ENCODE measurements around the gene SORCS2.

Gene SORCS2

DNA sequence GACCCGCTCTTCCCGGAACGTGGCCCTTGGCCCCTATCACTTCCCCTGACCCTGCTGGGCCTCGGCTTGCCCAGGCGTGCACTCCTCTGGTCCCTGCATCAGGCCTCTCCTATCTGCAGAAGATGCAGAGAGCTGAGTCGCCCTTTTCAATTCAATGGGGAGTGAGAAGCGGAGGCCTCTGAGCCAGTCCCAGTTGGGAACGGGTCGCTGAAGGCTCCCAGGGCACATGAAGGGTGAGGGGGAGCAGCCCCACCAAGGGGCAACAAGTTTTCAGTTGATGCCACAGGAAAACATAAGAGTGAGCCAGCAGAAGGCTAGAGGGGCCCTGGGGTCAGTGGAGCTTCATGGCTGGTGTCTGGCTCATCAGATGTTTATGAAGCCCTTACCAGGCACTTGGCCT is 225.3 kb downstream of the SORCS2 start:
- TF ChIP-seq, protein P1, sequence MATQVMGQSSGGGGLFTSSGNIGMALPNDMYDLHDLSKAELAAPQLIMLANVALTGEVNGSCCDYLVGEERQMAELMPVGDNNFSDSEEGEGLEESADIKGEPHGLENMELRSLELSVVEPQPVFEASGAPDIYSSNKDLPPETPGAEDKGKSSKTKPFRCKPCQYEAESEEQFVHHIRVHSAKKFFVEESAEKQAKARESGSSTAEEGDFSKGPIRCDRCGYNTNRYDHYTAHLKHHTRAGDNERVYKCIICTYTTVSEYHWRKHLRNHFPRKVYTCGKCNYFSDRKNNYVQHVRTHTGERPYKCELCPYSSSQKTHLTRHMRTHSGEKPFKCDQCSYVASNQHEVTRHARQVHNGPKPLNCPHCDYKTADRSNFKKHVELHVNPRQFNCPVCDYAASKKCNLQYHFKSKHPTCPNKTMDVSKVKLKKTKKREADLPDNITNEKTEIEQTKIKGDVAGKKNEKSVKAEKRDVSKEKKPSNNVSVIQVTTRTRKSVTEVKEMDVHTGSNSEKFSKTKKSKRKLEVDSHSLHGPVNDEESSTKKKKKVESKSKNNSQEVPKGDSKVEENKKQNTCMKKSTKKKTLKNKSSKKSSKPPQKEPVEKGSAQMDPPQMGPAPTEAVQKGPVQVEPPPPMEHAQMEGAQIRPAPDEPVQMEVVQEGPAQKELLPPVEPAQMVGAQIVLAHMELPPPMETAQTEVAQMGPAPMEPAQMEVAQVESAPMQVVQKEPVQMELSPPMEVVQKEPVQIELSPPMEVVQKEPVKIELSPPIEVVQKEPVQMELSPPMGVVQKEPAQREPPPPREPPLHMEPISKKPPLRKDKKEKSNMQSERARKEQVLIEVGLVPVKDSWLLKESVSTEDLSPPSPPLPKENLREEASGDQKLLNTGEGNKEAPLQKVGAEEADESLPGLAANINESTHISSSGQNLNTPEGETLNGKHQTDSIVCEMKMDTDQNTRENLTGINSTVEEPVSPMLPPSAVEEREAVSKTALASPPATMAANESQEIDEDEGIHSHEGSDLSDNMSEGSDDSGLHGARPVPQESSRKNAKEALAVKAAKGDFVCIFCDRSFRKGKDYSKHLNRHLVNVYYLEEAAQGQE (IDR thresholded peaks at IDR 0.05; ENCODE audit: insufficient read depth in 1 of 2, low read depth in 2 of 2, low read length in 2 of 2), result no peak
- no peak for TF ChIP-seq SIN3A (IDR thresholded peaks at IDR 0.05; ENCODE audit: borderline replicate concordance, insufficient read depth, low read length)

- TF ChIP-seq FOXP2 (optimal IDR thresholded peaks at IDR 0.05; ENCODE audit: borderline replicate concordance, extremely low read depth, extremely low read length, insufficient read depth), result no peak
- no peak for TF ChIP-seq SIN3A (IDR thresholded peaks at IDR 0.05; ENCODE audit: borderline replicate concordance, insufficient read depth, low read length)
- TF ChIP-seq POLR2AphosphoS5 (IDR thresholded peaks at IDR 0.05; ENCODE audit: low read depth, low read length), result no peak
- TF ChIP-seq TAF1 (IDR thresholded peaks at IDR 0.05; ENCODE audit: borderline replicate concordance, insufficient read depth, low read length), result no peak
- TF ChIP-seq, protein P1 (IDR thresholded peaks at IDR 0.05; ENCODE audit: insufficient read depth in 1 of 2, low read depth in 2 of 2, low read length in 2 of 2), result no peak
These were observed 226.0 kb downstream of the SORCS2 start for GRCh38 chr4:7418131-7418943.

DNA sequence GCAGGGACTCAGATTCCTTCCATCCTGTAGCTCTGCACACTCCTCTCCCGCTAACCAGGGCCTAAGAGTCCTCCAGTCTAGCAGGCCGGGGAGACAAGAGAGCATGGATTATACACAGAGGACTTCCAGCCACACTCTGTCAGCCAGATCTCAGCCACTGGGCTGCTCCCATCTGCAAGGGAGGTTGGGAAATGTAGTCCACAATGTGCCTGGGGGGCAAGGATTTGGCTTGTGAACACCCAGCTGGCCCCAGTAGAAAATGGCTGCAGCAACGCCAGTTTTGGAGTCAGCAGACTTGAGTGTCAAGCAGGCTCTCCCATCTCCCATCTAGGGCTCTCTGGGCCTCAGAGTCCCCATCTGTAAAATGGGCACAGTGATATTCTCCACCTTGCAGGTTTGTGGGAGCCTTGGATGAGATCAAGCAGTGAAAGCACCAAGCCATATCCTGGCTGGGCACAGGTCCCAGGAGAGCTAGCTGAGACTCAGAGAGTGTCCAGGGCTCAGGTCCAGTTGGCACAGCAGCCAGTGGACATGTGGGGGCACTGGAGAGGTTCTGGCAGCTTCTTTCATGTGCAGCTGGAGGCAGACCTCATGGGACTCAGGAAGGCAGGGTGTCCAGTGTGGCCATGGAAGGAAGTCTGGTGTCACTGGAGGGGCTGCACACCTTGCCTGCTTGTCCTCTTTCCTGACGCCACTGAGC is 227.8 kb downstream of the SORCS2 start:
- no peak for TF ChIP-seq FOXP2 (optimal IDR thresholded peaks at IDR 0.05; ENCODE audit: borderline replicate concordance, extremely low read depth, extremely low read length, insufficient read depth)
- TF ChIP-seq SIN3A (IDR thresholded peaks at IDR 0.05; ENCODE audit: borderline replicate concordance, insufficient read depth, low read length), result no peak

DNA sequence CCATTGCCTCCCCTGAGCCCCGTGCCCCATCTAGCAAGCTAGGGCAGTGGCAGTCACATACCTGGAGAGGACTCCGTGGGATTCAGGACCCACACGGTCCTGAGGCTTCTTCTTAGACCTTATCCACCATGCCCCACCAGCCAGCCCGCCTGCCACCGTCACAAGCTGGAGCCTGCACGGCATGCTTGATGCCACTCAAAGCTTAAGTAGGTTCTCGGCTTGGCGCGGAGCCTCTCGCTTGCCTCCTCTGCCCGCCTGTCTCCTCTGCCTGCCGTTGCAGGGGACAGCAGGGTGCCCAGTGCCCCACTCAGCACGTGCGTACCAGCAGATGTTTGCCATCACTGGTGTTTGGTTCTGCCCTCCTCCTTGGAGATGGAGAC is 228.3 kb downstream of the SORCS2 start:
- TF ChIP-seq TAF1 (IDR thresholded peaks at IDR 0.05; ENCODE audit: borderline replicate concordance, insufficient read depth, low read length) (no peak), FOXP2 (optimal IDR thresholded peaks at IDR 0.05; ENCODE audit: borderline replicate concordance, extremely low read depth, extremely low read length, insufficient read depth) (no peak), SIN3A (IDR thresholded peaks at IDR 0.05; ENCODE audit: borderline replicate concordance, insufficient read depth, low read length) (no peak)

DNA sequence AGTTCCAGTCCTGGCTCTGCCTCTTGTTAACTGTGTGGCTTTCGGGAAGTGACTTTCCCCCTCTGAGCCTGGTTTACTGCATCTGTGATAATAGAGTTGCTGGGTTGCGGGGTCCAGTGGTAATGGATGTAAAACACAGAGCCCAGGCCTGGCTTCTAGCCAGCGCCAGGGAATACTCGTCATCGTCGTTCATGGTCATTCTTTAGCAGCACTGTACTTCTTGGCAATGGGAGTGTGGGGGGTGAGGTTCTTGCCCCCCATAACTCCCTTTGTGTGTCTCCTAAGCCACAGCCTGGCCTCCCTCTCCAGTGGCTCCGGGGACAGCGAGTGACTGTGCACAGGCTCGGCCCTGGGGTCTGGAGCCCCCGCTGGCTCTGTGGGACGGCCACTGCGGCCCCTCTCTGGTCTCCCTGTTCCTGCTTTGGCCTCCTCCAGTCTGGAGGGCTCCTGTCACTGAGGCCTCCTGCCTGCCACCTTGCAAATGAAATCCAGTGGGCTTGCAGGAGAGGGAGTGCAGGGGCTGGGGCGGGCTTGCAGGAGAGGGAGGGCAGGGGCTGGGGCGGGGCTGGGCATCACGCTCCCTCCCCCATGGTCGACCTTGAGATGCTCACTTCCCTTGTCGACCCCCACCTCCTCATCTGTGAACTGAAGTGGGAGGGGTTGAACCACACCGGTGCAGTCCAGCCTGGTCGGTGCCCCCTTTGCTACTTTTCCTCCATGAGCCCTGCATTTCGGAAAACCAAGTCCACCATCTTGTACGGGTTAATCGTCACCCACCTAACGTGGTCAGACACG is 229.2 kb downstream of the SORCS2 start:
- TF ChIP-seq TAF1 (IDR thresholded peaks at IDR 0.05; ENCODE audit: borderline replicate concordance, insufficient read depth, low read length) (no peak), POLR2AphosphoS5 (IDR thresholded peaks at IDR 0.05; ENCODE audit: low read depth, low read length) (no peak), FOXP2 (optimal IDR thresholded peaks at IDR 0.05; ENCODE audit: borderline replicate concordance, extremely low read depth, extremely low read length, insufficient read depth) (no peak), SIN3A (IDR thresholded peaks at IDR 0.05; ENCODE audit: borderline replicate concordance, insufficient read depth, low read length) (no peak)
- TF ChIP-seq, protein P1 (IDR thresholded peaks at IDR 0.05; ENCODE audit: insufficient read depth in 1 of 2, low read depth in 2 of 2, low read length in 2 of 2), result no peak

All from PFSK-1 (cell line).